Erythroblast (primary cell): ENCODE data around the gene CLPTM1.
"Not testable (repeated sequence)": the region's sequence is repeated elsewhere in the genome, so short reads cannot be mapped to it uniquely, and the experiment has no call there.

ENCODE experiments used
- DNase-seq, 2 experiments: peaks; one replicate each; lab custom pipeline; 2025; lab: John Stamatoyannopoulos, UW
- GATA1 ChIP-seq: IDR thresholded peaks from 2 replicates; pipeline ENCODE4 v1.6.1; 2011; ENCODE audit warnings: low read depth, mild to moderate bottlenecking, control low read depth, low read length, moderate library complexity
- POLR2A ChIP-seq: IDR thresholded peaks from 2 replicates; pipeline ENCODE4 v1.6.1; 2011; ENCODE audit warnings: mild to moderate bottlenecking, low read length

Gene CLPTM1

GRCh38 chr19:44955505-44956439 is 592 bp downstream of the CLPTM1 start:
- peak; percentile 46 to 53 for DNase-seq
- TF ChIP-seq POLR2A (no peak), GATA1 (no peak)

- DNase-seq, result no peak
- TF ChIP-seq GATA1 (no peak), POLR2A (no peak)
Measured at GRCh38 chr19:44957526-44957925, 2.3 kb downstream of the CLPTM1 start.

- no peak for DNase-seq
- no peak for TF ChIP-seq POLR2A
- no peak for TF ChIP-seq GATA1
Measured at GRCh38 chr19:44958090-44958489, 2.9 kb downstream of the CLPTM1 start.

DNA sequence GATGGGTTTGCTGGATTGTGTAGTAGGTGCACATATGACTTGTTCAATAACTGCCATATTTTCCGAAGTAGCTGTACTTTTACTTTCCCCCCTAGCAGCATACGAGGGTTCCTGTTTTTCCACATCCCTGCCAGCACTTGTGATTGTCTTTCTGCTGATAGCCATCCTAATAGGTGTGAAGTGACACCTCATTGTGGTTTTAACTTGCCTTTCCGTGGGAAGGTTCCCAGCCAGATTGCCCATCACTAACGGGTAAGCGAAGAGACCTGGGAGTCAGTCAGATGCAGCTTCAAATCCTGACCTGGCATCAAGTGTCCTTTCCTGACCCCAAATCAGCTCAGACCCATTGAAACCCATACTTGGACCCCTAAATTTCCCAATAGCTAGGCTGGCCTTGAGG is 4.5 kb downstream of the CLPTM1 start:
- TF ChIP-seq GATA1 (no peak), POLR2A (no peak)
- no peak for DNase-seq

DNA sequence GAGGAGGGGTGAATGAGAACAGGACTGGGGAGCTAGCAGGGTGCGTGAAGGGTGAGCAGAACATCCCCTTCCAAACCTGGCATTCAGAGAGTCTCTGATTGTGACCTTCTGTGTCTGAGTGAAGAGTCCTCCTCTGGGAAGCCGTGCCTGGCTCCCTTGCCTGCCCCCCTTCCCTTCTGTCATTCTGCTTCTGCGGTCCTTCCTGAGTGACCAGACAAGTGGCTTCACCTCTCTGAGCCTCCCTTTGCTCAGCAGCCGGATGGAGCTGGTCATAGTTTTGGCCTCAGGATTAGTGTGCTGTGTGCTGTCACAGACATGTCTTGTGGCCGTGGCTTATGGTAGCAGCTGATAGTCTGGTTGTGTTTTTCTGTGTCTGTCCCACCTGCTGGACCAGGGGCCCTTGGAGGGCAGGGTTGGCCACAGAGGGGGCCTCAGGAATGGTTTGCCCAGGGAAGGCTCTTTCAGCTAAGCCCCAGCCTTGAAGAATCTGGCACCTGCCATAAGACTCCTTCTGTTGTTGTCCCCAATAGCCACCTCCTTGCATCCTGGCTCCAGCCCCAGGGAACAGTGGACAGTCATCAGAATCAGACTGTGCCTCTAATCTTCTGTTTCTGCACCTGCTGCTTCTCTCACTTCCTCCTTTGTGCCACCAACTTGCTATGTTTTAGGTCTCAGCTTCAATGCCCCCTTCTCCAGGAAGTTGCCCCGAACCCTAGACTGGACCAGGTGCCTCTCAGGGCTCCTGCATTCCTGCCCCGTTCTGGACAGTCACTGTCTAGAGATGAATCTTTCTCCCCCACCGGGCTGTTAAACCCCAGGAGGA is 5.9 kb downstream of the CLPTM1 start:
- no peak for DNase-seq
- TF ChIP-seq GATA1 (no peak), POLR2A (no peak)

DNA sequence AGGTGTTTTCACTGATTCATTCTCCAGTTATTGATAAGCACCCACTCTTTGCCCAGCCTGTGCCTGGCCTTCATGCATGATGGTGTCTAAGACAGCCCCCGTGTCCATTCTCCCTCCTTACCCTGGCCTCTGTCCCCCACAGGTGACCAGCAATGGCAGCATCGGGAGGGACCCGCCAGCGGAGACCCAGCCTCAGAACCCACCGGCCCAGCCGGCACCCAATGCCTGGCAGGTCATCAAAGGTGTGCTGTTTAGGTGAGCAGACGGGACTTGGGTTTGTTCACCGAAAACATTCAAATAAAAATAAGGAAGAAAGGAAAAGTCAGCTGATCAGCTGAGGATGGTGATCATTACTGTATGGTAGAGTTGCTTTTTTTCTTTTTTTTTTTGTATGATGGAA is 6.6 kb downstream of the CLPTM1 start:
- no peak for DNase-seq
- TF ChIP-seq GATA1, result no peak
- TF ChIP-seq POLR2A, result no peak

- DNase-seq, result no peak
- no peak for TF ChIP-seq GATA1
- TF ChIP-seq POLR2A, result no peak
Measured at GRCh38 chr19:44968118-44968517, 12.9 kb downstream of the CLPTM1 start.

DNA sequence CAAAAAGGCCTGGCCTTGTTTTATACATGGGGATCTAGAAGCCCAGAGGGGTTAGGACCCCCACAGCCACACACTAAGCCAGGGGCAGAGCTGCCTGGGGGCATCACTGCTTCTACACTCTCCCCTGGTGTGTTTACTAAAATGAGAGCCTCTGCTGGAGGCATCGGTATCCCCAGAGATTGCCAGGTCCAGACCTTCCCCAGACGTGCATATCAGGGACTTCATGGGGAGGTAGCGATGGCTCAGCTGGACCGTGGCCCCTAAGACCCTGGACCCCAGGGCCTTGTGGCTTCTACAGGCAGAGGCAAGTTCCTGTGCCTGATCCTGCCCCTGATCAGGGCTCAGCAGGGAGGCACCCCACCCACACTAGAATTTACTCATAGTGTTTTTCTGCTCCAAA is 13.5 kb downstream of the CLPTM1 start:
- TF ChIP-seq POLR2A, result no peak
- no peak for TF ChIP-seq GATA1
- DNase-seq, result no peak

GRCh38 chr19:44969437-44969836 is 14.3 kb downstream of the CLPTM1 start:
- TF ChIP-seq GATA1, result no peak
- TF ChIP-seq POLR2A, result no peak
- DNase-seq, result no peak

DNA sequence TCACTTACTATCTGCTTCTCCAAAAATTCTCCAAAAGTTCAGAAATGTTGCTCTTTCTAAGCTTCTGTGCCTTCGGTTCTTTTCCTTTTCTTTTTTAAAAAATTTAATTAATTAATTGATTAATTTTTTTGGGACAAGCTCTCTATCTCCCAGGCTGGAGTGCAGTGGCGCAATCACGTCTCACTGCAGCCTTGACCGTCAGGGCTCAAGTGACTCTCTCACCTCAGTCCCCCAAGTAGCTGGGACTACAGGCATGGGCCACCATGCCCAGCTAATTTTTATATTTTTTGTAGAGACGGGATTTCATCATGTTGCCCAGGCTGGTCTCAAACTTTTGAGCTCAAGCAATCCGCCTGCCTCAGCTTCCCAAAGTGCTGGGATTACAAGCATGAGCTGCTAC is 16.3 kb downstream of the CLPTM1 start:
- not testable (repeated sequence) for DNase-seq

DNA sequence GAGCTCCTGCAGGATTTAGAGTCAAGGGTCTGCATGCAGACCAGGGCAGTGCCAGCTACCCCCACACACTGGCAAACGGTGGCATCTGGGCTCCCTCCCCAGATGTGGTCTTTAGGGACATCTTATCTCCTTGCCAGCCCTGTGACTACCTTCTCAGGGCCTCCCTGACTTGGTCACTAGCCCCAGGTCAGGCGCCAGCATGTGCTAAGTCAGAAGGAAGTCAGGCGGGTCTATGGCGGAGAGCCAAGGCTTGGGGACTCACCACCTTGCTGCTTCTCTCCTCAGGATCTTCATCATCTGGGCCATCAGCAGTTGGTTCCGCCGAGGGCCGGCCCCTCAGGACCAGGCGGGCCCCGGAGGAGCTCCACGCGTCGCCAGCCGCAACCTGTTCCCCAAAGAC is 17.6 kb downstream of the CLPTM1 start:
- peak; percentile 17 to 23 for DNase-seq
- no peak for TF ChIP-seq POLR2A
- no peak for TF ChIP-seq GATA1

GRCh38 chr19:44973982-44974735 is 19.0 kb downstream of the CLPTM1 start:
- TF ChIP-seq POLR2A (no peak), GATA1 (no peak)
- no peak for DNase-seq

DNA sequence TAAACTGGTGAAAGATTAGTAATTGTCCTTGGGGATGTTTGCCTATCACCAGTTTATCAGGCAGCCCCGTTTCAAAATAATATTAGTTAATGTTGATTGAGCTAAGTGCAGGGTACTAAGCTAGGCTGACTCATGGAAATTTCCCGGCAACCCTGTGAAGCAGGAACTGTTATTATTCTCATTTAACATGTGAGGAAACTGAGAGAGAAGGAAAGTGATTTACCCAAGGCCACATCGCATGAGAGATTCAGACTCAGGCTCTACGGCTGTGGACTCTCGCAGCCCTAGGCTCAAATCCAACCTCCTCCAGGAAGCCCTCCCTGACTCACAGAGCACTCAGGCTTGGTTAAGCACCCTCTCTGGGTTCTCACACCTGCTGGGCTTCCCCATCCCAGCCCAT is 19.7 kb downstream of the CLPTM1 start:
- no peak for DNase-seq

More for the DNA sequence above, 19.7 kb downstream of the CLPTM1 start:
- TF ChIP-seq GATA1, result no peak
